Chondrocyte (in vitro differentiated cells): ENCODE measurements around the gene MAML1. TPM values are rescaled to one million over a fixed set of nuclear protein-coding genes. Genes with fewer than 3 reads are reported as not detected.

Experiments
- DNase-seq: peaks from one replicate; pipeline ENCODE4 v3.0.0; 2021; ENCODE audit warnings: mixed read lengths, low spot score
- H3K27ac Mint-ChIP-seq: one replicate; pipeline ENCODE4 v1.8.0; 2021; ENCODE audit warnings: mild to moderate bottlenecking, moderate library complexity, mixed read lengths; ENCODE audit not compliant: unreplicated experiment
- H3K27me3 Mint-ChIP-seq: 2 replicates; pipeline ENCODE4 v1.8.0; 2021; ENCODE audit warnings: low read depth, mixed read lengths
- H3K36me3 Mint-ChIP-seq: 2 replicates; pipeline ENCODE4 v1.8.0; 2021; ENCODE audit warnings: low read depth, mixed read lengths
- H3K4me1 Mint-ChIP-seq: 2 replicates; pipeline ENCODE4 v1.8.0; 2021; ENCODE audit warnings: low read depth, mild to moderate bottlenecking, mixed read lengths
- H3K4me3 Mint-ChIP-seq: one replicate; pipeline ENCODE4 v1.8.0; 2021; ENCODE audit warnings: mild to moderate bottlenecking, moderate library complexity, mixed read lengths; ENCODE audit not compliant: unreplicated experiment
- H3K9me3 Mint-ChIP-seq: 2 replicates; pipeline ENCODE4 v1.8.0; 2021; ENCODE audit warnings: low read depth, mixed read lengths
- CTCF ChIP-seq: fragments of 200-600 bp; sonication (generic); IDR thresholded peaks from 2 replicates; pipeline ENCODE4 v1.5.0; 2021; ENCODE audit warnings: antibody characterized with exemption, mild to moderate bottlenecking, moderate library complexity
- total RNA-seq: library from RNA; stranded (reverse); gene quantifications from 3 replicates; pipeline ENCODE4 v1.2.1, GENCODE V29; 2021

MAML1 gene
- total RNA-seq, 1 donor from 2014 or later, result 29.9 TPM

- Mint-ChIP-seq H3K4me1 (peaks cover 66% of the 10 kb centered on the region), H3K4me3 (peak overlapping the region; percentile 53)
- peak; percentile 87 for DNase-seq
These were observed 33.6 kb downstream of the MAML1 start for GRCh38 chr5:179766021-179766725.

GRCh38 chr5:179766726-179767455 is 34.3 kb downstream of the MAML1 start:
- Mint-ChIP-seq H3K27me3 (no peaks in the 10 kb centered on the region), H3K4me1 (peaks cover 62% of the 10 kb centered on the region), H3K27ac (peak overlapping the region; percentile 96), H3K4me3 (peak overlapping the region; percentile 53), H3K9me3 (no peaks in the 10 kb centered on the region), H3K36me3 (peaks cover 9% of the 10 kb centered on the region)
- no peak for TF ChIP-seq CTCF
- no peak for DNase-seq

More at GRCh38 chr5:179766021-179766725, 33.6 kb downstream of the MAML1 start:
- no peaks in the 10 kb centered on the region for H3K27me3 Mint-ChIP-seq
- H3K9me3 Mint-ChIP-seq, result no peaks in the 10 kb centered on the region
- no peak for TF ChIP-seq CTCF
- H3K36me3 Mint-ChIP-seq, result peaks cover 9% of the 10 kb centered on the region
- H3K27ac Mint-ChIP-seq, result peak overlapping the region; percentile 96

GRCh38 chr5:179767496-179768100 is 35.0 kb downstream of the MAML1 start:
- Mint-ChIP-seq H3K4me1 (peaks cover 54% of the 10 kb centered on the region), H3K27ac (peak overlapping the region; percentile 19)

GRCh38 chr5:179768326-179769085 is 35.9 kb downstream of the MAML1 start:
- peak; percentile 35 for TF ChIP-seq CTCF
- Mint-ChIP-seq H3K4me3 (no peak overlapping the region), H3K9me3 (no peaks in the 10 kb centered on the region), H3K36me3 (peaks cover 20% of the 10 kb centered on the region), H3K4me1 (peaks cover 45% of the 10 kb centered on the region), H3K27me3 (no peaks in the 10 kb centered on the region), H3K27ac (no peak overlapping the region)
- peak; percentile 39 for DNase-seq

More at GRCh38 chr5:179767496-179768100, 35.0 kb downstream of the MAML1 start:
- Mint-ChIP-seq H3K36me3 (peaks cover 14% of the 10 kb centered on the region), H3K27me3 (no peaks in the 10 kb centered on the region), H3K4me3 (peak overlapping the region; percentile 51), H3K9me3 (no peaks in the 10 kb centered on the region)
- peak; percentile 20 for DNase-seq
- no peak for TF ChIP-seq CTCF

- no peak overlapping the region for H3K27ac Mint-ChIP-seq
These were observed 36.6 kb downstream of the MAML1 start for GRCh38 chr5:179769271-179769670.

More at GRCh38 chr5:179769271-179769670, 36.6 kb downstream of the MAML1 start:
- no peaks in the 10 kb centered on the region for H3K27me3 Mint-ChIP-seq
- no peak overlapping the region for H3K4me3 Mint-ChIP-seq
- H3K36me3 Mint-ChIP-seq, result peaks cover 25% of the 10 kb centered on the region
- no peak for DNase-seq
- H3K4me1 Mint-ChIP-seq, result peaks cover 38% of the 10 kb centered on the region
- TF ChIP-seq CTCF, result no peak
- no peaks in the 10 kb centered on the region for H3K9me3 Mint-ChIP-seq
